Activated T-cell treated with anti-CD3 and anti-CD28 coated beads, Interleukin-2, amount 50 U/mL, for 24 hours (primary cell): ENCODE data around the gene SPNS3.

Experiments
- DNase-seq: peaks from one replicate; pipeline ENCODE4 v3.0.0-alpha.2; 2020
- H3K27ac Mint-ChIP-seq: 2 replicates; pipeline ENCODE4 v1.8.0; 2020; ENCODE audit warnings: mild to moderate bottlenecking, mixed read lengths
- H3K27me3 Mint-ChIP-seq: 2 replicates; pipeline ENCODE4 v1.8.0; 2020; ENCODE audit warnings: mixed read lengths
- H3K36me3 Mint-ChIP-seq: 2 replicates; pipeline ENCODE4 v1.8.0; 2020; ENCODE audit warnings: low read depth, mixed read lengths
- H3K4me1 Mint-ChIP-seq: 2 replicates; pipeline ENCODE4 v1.8.0; 2020; ENCODE audit warnings: low read depth, mixed read lengths
- H3K4me3 Mint-ChIP-seq: 2 replicates; pipeline ENCODE4 v1.8.0; 2020; ENCODE audit warnings: mild to moderate bottlenecking, moderate library complexity, mixed read lengths
- H3K9me3 Mint-ChIP-seq: 2 replicates; pipeline ENCODE4 v1.8.0; 2020; ENCODE audit warnings: mixed read lengths

SPNS3 gene

DNA sequence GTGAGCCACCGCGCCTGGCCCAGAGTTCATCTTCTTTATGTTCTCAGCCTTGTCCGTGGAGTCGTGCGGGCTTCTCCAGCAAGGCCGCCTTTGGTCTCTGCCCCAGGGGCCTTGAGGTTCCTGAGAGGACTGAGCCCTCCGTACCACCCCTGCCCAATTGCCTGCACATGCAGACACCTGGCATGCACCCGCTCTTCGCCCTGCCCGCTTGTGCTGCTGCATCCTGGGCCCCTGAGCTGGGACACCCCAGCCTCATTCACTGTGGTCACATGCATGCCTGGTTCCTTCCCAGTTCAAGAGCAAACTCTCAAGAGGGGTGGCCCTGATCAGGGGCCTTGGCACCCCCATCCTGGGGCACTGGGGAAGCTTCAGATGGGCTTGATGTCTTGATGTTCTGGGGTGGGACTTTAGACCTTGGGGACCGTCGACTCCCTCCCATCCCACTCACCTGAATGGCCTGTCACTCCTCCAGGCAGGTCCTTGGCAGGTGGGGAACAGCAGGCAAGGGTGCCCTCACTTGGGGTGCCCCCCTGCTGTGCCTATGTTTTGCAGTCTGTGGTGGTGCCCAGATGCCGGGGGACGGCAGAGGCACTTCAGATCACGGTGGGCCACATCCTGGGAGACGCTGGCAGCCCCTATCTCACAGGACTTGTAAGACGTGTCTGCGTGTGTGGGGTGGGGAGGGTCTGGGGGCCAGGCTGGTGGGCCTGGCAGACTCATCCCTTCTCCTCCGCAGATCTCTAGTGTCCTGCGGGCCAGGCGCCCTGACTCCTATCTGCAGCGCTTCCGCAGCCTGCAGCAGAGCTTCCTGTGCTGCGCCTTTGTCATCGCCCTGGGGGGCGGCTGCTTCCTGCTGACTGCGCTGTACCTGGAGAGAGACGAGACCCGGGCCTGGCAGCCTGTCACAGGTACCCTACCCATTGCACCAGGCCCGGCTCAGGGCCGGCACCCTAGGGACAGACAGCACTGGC, 52.2 kb downstream of the SPNS3 start:
- Mint-ChIP-seq H3K27me3 (no peaks in the 10 kb centered on the region), H3K4me3 (peak overlapping the region; percentile 88), H3K9me3 (no peaks in the 10 kb centered on the region), H3K27ac (peak overlapping the region; percentile 94), H3K4me1 (peaks cover 47% of the 10 kb centered on the region), H3K36me3 (peaks cover 5% of the 10 kb centered on the region)
- DNase-seq, result peak; percentile 76

DNA sequence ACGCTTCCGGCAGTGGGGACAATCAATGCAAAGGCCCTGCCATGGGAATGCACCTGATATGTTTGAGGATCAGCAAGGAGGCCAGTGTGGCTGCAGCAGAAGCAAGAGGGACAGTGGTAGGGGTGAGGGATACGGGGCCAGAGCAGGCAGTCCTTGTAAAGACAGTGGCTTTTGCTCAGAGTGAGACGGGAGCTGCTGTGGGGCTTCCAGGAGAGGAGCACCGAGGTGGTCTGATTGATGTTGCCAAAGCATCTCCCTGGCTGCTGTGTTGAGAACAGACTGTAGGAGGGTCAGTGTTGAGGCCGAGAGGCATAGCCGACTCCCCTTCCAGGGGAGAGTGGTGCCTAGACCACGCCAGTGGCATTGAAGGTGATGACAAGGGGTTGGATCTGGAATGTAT, 53.6 kb downstream of the SPNS3 start:
- H3K27ac Mint-ChIP-seq, result peak overlapping the region; percentile 22
- peaks cover 35% of the 10 kb centered on the region for H3K4me1 Mint-ChIP-seq
- peaks cover 5% of the 10 kb centered on the region for H3K36me3 Mint-ChIP-seq
- no peaks in the 10 kb centered on the region for H3K27me3 Mint-ChIP-seq
- no peak overlapping the region for H3K4me3 Mint-ChIP-seq
- no peaks in the 10 kb centered on the region for H3K9me3 Mint-ChIP-seq
- DNase-seq, result no peak

DNA sequence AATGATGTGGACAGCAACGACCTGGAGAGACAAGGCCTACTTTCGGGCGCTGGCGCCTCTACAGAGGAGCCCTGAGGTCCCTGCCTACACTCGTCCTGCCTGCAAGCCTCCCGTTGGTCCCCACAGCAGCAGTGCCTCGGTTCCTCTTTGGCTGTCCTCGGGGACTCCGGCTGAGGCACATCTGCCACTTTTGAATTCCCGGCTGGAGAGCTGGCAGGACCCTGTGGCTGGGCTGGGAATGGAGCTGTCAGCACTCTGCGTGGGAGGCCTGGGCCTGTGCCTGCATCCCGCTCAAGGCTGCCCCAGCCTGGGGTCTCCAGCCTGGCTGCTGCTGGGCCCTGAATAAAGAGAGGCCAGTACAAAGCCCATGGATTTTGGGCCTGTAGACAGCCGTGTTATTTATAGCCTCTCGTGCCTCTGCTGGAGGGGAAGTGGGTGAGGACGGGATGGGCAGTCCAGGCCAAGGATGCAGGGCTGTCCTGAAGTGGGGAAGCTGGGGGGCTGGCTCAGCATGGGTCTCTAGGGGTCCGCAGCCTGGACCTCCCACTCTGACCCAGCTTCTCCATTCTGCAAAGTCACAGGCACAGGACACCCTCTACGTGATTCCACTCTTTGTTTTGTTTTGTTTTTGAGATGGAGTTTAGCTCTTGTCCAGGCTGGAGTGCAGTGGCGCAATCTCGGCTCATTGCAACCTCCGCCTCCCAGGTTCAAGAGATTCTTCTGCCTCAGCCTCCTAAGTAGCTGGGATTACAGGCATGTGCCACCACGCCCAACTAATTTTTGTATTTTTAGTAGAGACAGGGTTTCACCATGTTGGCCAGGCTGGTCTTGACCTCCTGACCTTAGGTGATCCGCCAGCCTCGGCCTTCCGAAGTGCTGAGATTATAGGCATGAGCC, 54.3 kb downstream of the SPNS3 start:
- Mint-ChIP-seq H3K36me3 (peaks cover 5% of the 10 kb centered on the region), H3K27me3 (no peaks in the 10 kb centered on the region), H3K4me3 (no peak overlapping the region), H3K9me3 (no peaks in the 10 kb centered on the region), H3K27ac (no peak overlapping the region), H3K4me1 (peaks cover 35% of the 10 kb centered on the region)
- no peak for DNase-seq

DNA sequence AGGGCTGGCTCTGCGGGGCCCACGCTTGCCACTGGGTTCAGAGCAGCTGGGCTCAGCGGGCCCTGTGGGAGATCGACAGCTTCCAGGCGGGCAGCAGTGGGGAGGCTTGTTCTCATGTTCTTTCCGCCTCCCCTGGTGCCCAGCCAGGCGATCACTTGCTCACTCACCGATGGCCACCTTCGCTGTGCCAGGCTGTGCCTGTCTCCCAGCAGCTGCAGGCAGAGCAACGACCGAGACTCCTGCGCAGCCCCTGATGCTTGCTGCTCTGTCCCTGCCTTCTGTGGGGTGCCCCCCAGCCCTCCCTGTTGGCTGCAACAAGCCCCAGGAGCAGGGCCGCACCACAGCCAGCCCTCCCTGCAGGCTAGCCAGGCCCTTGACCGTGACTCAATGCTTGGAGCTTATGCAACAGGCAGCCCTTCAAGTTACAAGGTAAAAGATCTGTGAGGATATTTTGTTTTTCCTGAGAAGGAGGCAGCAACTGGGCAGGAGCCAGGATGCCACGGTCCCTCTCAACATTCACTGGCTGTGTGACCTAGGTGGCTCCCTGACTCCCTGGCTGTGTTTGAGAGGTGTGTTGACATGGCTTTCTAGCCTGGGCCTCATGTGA, 55.4 kb downstream of the SPNS3 start:
- Mint-ChIP-seq H3K9me3 (no peaks in the 10 kb centered on the region), H3K36me3 (peaks cover 5% of the 10 kb centered on the region), H3K27me3 (no peaks in the 10 kb centered on the region), H3K4me3 (no peak overlapping the region), H3K27ac (no peak overlapping the region), H3K4me1 (peaks cover 34% of the 10 kb centered on the region)
- DNase-seq, result no peak

DNA sequence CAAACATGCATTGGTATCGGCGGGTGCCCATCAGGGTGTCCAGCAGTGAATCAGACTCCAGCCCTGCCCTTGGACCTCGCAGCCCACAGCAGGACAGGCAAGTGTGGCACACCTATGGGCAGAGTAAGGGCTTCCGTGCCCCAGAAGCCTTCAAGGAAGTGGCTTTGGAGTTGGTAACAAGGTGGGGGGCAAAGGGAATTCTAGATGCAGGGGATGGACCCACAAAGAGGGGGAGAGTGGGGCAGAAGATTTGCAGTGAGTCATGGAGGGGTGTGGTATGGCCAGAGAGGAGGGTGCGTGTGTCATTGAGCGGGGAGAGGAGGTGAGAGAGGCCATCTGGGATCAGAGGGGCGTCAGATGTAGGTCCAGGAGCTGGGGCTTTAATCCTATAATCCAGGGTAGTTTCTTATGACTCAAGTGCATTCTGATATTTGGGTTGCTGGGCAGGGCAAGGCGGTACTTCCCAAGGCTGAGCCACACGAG, 56.4 kb downstream of the SPNS3 start:
- no peak overlapping the region for H3K27ac Mint-ChIP-seq
- no peak for DNase-seq
- H3K4me1 Mint-ChIP-seq, result peaks cover 28% of the 10 kb centered on the region
- H3K9me3 Mint-ChIP-seq, result no peaks in the 10 kb centered on the region
- H3K4me3 Mint-ChIP-seq, result no peak overlapping the region
- H3K36me3 Mint-ChIP-seq, result peaks cover 3% of the 10 kb centered on the region
- H3K27me3 Mint-ChIP-seq, result no peaks in the 10 kb centered on the region

DNA sequence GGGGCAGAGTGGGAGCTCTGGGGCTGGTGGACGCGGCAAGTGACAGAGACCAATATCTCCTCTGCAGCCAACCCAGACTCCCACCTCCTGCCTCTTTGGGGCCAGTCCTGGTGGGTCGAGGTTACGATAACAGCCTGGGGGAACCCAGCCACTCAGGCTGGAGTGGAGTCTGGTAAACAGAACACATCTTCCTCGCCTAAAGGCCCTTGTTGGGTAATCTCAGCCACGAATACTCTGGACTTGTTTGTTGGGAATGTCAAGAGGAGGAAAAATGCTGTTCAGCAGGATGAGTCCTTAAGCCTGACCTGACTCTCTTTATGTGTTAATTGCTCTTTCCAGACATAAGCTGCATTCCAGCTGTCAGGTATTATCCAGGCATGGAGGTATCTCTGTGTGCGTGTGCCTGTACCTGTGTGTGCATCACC, 56.9 kb downstream of the SPNS3 start:
- no peaks in the 10 kb centered on the region for H3K9me3 Mint-ChIP-seq
- H3K4me1 Mint-ChIP-seq, result peaks cover 25% of the 10 kb centered on the region
- DNase-seq, result no peak
- H3K27me3 Mint-ChIP-seq, result no peaks in the 10 kb centered on the region
- no peak overlapping the region for H3K4me3 Mint-ChIP-seq
- no peak overlapping the region for H3K27ac Mint-ChIP-seq
- peaks cover 3% of the 10 kb centered on the region for H3K36me3 Mint-ChIP-seq

DNA sequence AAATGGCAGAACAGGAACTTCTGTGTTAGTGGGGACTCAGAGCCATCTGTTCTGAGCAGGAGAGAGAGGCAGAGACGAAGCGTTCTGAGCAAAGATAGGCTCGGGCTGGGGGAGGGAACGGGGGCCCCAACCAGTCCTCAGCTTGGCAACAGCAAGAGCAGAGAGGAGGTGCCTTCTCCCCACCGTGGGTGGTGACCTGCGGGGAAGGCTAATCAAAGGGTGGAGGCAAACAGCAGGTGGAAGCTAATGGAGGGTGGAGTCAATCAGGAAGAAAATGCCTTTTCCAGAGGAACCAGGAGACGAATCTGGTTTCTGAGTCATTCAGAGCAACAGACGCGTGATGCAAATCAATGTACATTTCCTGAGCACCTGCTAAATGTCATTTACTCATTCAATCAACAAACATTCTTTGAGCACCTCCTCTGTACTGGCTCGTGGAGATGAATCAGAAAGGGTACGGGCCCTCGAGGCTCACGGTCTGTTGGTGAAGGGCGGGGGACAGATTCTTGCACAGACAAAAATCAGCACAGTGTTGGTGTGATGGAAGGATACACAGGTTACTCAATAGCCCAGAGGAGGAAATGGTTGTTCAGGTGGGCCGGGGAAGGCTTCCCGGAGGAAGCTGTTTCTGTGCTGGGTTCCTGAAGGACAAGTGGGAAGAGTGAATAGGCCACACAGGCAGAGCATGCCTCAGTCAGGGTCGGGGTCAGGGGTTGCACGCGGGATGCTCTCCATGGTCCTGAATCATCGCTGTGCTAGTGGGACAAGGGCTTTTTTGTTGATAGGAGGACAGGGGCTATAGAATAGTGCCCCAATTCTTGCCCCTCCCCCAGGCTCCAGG, 59.2 kb downstream of the SPNS3 start:
- Mint-ChIP-seq H3K4me3 (no peak overlapping the region), H3K27ac (no peak overlapping the region), H3K4me1 (peaks cover 11% of the 10 kb centered on the region), H3K36me3 (no peaks in the 10 kb centered on the region), H3K27me3 (peaks cover 2% of the 10 kb centered on the region), H3K9me3 (no peaks in the 10 kb centered on the region)
- no peak for DNase-seq

DNA sequence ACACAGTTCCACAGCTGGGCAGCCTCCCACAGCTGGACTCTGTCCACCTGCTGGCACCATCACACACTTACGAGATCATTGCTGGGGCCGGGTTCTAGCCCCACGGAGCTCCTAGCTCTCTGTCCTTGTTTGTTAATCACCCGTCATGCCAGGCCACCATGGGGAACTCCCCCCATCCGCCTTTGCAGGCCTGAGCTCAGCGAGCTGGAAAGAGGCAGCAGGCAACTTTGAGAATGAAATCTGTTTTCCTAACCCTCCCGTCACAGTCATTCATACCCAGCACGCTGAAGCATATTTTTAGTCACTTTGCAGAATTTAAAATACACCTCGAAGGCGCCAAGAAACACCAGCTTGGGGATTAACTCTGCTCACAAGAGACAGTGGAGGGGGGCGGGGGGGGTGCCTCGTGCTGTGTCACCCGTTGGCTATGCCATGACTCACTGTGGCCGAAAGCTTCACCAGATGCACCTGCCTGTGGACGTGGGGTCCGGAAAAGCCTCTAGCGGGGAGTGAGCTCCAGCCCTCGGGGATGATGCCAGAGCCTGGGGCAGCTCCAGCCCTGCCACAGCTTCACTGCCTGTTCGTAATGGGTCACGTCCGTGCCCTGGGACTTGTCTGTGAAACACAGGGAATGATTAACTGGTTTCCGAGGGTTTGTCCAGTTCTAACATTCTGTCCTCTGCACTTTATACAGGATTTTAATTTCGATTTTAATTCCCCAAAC, 63.5 kb downstream of the SPNS3 start:
- H3K36me3 Mint-ChIP-seq, result no peaks in the 10 kb centered on the region
- no peak overlapping the region for H3K4me3 Mint-ChIP-seq
- no peak overlapping the region for H3K27ac Mint-ChIP-seq
- DNase-seq, result no peak
- H3K9me3 Mint-ChIP-seq, result no peaks in the 10 kb centered on the region
- H3K4me1 Mint-ChIP-seq, result peaks cover 29% of the 10 kb centered on the region
- H3K27me3 Mint-ChIP-seq, result peaks cover 28% of the 10 kb centered on the region

DNA sequence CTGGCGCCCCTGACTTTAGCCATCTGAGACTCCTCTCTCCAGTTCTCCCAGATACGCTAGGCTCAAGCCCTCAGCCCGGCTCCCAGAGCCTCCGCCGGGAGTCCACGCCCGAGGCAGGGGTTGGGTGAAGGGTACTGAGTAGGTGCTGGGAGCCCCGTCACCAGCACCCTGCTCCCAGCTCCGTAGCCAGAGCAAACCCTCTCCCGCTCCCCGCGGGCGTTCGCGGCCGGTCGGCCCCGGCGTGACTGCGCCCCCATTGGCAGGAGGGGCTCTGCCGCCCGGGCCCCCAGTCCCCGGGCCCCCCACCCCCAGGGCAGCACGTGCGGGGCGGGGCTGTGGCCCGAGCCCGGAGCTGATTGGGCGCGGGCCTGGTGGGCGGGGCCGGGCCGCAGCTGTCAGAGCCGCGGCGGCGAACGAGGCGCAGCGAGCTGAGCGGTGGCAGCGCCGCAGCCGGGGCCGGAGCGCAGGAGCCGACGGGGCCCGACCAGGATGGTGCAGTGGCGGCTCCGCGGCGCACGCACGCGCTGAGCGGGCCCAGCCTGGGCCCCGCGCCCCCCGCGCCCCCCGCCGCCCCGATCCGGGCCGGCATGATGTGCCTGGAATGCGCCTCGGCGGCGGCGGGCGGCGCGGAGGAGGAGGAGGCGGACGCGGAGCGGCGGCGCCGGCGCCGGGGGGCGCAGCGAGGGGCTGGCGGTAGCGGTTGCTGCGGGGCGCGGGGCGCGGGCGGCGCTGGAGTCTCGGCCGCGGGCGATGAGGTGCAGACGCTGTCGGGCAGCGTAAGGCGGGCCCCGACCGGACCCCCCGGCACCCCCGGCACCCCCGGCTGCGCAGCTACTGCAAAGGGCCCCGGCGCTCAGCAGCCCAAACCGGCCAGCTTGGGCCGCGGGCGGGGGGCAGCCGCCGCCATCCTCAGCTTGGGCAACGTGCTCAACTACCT, 65.0 kb downstream of the SPNS3 start, which contains the start of gene SPNS2:
Gene SPNS2, plus strand, starts transcription at position 421 of the 937 bp plus-strand sequence. Its CDS starts 167 bp downstream, at position 588.
- peak within 1 kb of the TSS; percentile 71 for H3K4me3 Mint-ChIP-seq
- peaks cover 21% of the 10 kb centered on the region for H3K4me1 Mint-ChIP-seq
- peaks cover 39% of the 10 kb centered on the region for H3K27me3 Mint-ChIP-seq
- no peak within 1 kb of the TSS for H3K27ac Mint-ChIP-seq
- DNase-seq, result peak; percentile 83
- no peaks in the 10 kb centered on the region for H3K9me3 Mint-ChIP-seq
- no peaks in the 10 kb centered on the region for H3K36me3 Mint-ChIP-seq

DNA sequence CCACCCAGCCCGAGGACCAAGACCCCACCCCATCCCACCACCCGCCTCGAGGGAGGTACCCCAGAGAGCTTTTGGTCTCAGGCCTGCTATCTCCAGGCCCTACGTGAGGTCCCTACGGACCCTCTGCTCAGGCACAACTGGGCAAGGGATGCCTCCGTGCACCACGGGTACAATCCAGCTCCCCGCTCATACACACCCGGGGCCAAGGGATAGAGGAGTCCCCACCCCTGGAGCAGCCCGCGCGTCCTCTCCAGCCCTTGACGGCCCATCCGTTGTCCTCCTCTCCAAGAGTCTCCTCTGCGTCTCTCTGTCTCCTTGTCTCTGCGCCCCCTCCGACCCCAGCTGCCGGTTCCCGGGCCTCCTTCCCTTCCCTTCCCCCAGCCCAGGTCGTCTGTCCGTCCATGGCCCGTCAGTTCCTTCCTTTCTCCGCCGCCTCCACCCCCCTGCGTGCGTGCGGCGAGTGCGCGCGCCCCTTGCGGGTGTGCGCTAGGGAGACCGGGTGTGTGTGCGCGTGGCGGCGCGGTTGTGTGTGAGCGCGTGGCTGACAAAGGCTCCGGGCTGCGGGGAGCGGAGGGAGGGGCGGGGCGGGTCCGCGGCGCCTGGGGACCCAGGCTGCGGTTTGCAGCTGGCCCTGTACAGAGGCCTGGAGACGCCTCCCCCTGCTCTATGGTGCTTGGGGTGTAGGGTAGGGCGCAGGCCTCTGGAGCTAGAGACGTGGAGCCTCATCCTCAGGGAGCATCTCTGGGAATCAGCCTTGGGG, 65.9 kb downstream of the SPNS3 start:
- Mint-ChIP-seq H3K27me3 (peaks cover 40% of the 10 kb centered on the region), H3K27ac (no peak overlapping the region), H3K36me3 (no peaks in the 10 kb centered on the region)

DNA sequence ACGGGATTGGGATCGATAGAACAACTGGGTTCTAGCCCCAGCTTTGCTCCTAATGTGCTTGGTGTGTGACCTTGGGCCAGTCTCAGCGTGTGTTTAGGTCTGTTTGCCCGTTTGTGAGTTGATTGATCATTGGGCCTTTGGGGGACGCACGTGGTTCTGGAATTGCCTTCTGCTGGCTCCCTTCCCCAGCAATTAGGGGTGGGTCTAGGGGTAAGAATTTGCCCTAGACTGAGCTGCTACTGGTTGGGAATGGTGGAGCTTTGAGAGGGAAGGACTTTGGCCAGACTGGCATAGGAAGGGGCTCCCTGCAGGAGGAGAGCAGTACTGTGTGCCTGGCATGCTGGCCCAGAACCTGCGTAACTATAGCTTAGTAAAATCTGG, 66.4 kb downstream of the SPNS3 start:
- no peak overlapping the region for H3K27ac Mint-ChIP-seq
- no peak for DNase-seq
- peak overlapping the region; percentile 71 for H3K4me3 Mint-ChIP-seq
- H3K36me3 Mint-ChIP-seq, result no peaks in the 10 kb centered on the region
- H3K4me1 Mint-ChIP-seq, result peaks cover 34% of the 10 kb centered on the region
- H3K27me3 Mint-ChIP-seq, result peaks cover 45% of the 10 kb centered on the region
- H3K9me3 Mint-ChIP-seq, result no peaks in the 10 kb centered on the region

More for the DNA sequence above, 65.9 kb downstream of the SPNS3 start:
- Mint-ChIP-seq H3K4me1 (peaks cover 28% of the 10 kb centered on the region), H3K9me3 (no peaks in the 10 kb centered on the region), H3K4me3 (peak overlapping the region; percentile 71)
- peak; percentile 59 for DNase-seq
